Chondrocyte (in vitro differentiated cells): ENCODE data around the gene TTLL8. TPM values are rescaled to one million over a fixed set of nuclear protein-coding genes. Genes with fewer than 3 reads are reported as not detected.
"Not testable (repeated sequence)": the region's sequence is repeated elsewhere in the genome, so short reads cannot be mapped to it uniquely, and the experiment has no call there.

Experiments
- DNase-seq: peaks from one replicate; pipeline ENCODE4 v3.0.0; 2021; ENCODE audit warnings: mixed read lengths, low spot score
- H3K27ac Mint-ChIP-seq: one replicate; pipeline ENCODE4 v1.8.0; 2021; ENCODE audit warnings: mild to moderate bottlenecking, moderate library complexity, mixed read lengths; ENCODE audit not compliant: unreplicated experiment
- H3K27me3 Mint-ChIP-seq: 2 replicates; pipeline ENCODE4 v1.8.0; 2021; ENCODE audit warnings: low read depth, mixed read lengths
- H3K36me3 Mint-ChIP-seq: 2 replicates; pipeline ENCODE4 v1.8.0; 2021; ENCODE audit warnings: low read depth, mixed read lengths
- H3K4me1 Mint-ChIP-seq: 2 replicates; pipeline ENCODE4 v1.8.0; 2021; ENCODE audit warnings: low read depth, mild to moderate bottlenecking, mixed read lengths
- H3K4me3 Mint-ChIP-seq: one replicate; pipeline ENCODE4 v1.8.0; 2021; ENCODE audit warnings: mild to moderate bottlenecking, moderate library complexity, mixed read lengths; ENCODE audit not compliant: unreplicated experiment
- H3K9me3 Mint-ChIP-seq: 2 replicates; pipeline ENCODE4 v1.8.0; 2021; ENCODE audit warnings: low read depth, mixed read lengths
- CTCF ChIP-seq: fragments of 200-600 bp; sonication (generic); IDR thresholded peaks from 2 replicates; pipeline ENCODE4 v1.5.0; 2021; ENCODE audit warnings: antibody characterized with exemption, mild to moderate bottlenecking, moderate library complexity
- total RNA-seq: library from RNA; stranded (reverse); gene quantifications from 3 replicates; pipeline ENCODE4 v1.2.1, GENCODE V29; 2021

TTLL8 gene
- total RNA-seq, 1 donor from 2014 or later = not detected

GRCh38 chr22:49986325-49986724 lies 71.8 kb downstream of the TTLL8 start:
- DNase-seq = no peak
- H3K27ac Mint-ChIP-seq = no peak overlapping the region
- peaks cover 27% of the 10 kb centered on the region for H3K9me3 Mint-ChIP-seq
- peaks cover 14% of the 10 kb centered on the region for H3K36me3 Mint-ChIP-seq
- peaks cover 14% of the 10 kb centered on the region for H3K27me3 Mint-ChIP-seq
- TF ChIP-seq CTCF = no peak
- no peaks in the 10 kb centered on the region for H3K4me1 Mint-ChIP-seq
- no peak overlapping the region for H3K4me3 Mint-ChIP-seq

DNA sequence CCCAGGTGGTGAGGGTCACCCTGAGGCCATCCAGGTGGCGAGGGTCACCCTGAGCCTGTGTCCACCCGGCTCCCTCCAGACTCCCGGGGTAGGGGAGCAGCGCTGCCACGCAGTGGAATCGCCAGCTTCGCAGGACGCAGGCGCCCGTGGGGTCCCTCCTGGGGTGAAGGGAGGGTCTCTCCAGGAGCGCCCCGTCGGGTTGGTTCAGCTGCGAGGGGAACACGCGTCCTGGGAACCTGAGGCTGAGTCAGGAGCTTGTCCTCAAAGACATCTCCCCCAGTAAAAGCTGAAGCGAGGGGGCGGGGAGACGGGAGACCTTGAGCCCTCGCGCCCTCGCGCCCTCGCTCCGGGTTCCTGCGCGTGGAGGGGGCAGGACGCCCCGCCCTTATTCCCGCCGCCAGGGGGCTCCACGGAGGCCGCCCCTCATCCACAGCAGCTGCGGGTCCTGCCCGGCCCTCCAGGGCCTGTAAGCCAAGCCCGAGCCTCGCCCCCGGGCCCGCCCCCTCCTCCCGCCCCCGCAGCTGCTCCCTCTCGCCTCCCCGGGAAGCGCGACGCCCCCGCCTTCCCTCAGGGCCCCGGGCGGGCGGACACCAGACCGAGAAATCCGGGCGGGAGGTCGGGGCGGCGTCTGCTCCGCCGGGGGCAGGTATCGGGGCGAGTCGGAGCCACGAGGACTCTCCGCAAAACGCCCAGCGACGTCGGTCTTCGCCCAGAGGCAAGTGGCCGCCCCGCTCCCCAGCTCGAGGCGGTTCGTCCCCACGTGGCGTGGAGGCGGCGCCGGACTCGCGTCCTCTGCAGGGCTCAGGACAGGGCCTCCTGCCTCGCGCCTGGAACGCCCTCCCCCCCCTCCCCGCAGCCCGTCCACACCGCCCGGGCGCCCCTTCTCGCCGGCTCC lies 74.7 kb downstream of the TTLL8 start:
- H3K27ac Mint-ChIP-seq = no peak overlapping the region
- no peak overlapping the region for H3K4me3 Mint-ChIP-seq
- H3K4me1 Mint-ChIP-seq = no peaks in the 10 kb centered on the region
- H3K36me3 Mint-ChIP-seq = peaks cover 18% of the 10 kb centered on the region
- peak; percentile 71 for TF ChIP-seq CTCF
- DNase-seq = peak; percentile 88
- H3K27me3 Mint-ChIP-seq = peaks cover 13% of the 10 kb centered on the region
- H3K9me3 Mint-ChIP-seq = peaks cover 29% of the 10 kb centered on the region

- H3K27me3 Mint-ChIP-seq = peaks cover 12% of the 10 kb centered on the region
- H3K4me1 Mint-ChIP-seq, H3K27ac Mint-ChIP-seq, DNase-seq, H3K4me3 Mint-ChIP-seq: not testable (repeated sequence)
- peaks cover 16% of the 10 kb centered on the region for H3K36me3 Mint-ChIP-seq
- H3K9me3 Mint-ChIP-seq = peaks cover 23% of the 10 kb centered on the region
These were observed 76.3 kb downstream of the TTLL8 start for GRCh38 chr22:49981799-49982198.

GRCh38 chr22:49979587-49980264 lies 78.4 kb downstream of the TTLL8 start:
- Mint-ChIP-seq H3K4me3 (no peak overlapping the region), H3K27ac (no peak overlapping the region), H3K9me3 (peaks cover 8% of the 10 kb centered on the region), H3K27me3 (peaks cover 7% of the 10 kb centered on the region), H3K4me1 (peaks cover 3% of the 10 kb centered on the region), H3K36me3 (peaks cover 7% of the 10 kb centered on the region)
- peak; percentile 77 for TF ChIP-seq CTCF
- peak; percentile 2 for DNase-seq

- TF ChIP-seq CTCF = no peak
- Mint-ChIP-seq H3K4me1 (peaks cover 3% of the 10 kb centered on the region), H3K27ac (no peak overlapping the region), H3K27me3 (peaks cover 2% of the 10 kb centered on the region), H3K9me3 (peaks cover 8% of the 10 kb centered on the region), H3K4me3 (no peak overlapping the region), H3K36me3 (peaks cover 7% of the 10 kb centered on the region)
- peak; percentile 14 for DNase-seq
These were observed 80.5 kb downstream of the TTLL8 start for GRCh38 chr22:49977578-49977977.
